SJSA1 (cell line): ENCODE measurements around the gene AP1G2. TPM values are rescaled to one million over a fixed set of nuclear protein-coding genes. Genes with fewer than 3 reads are reported as not detected.
"Not testable (repeated sequence)": the region's sequence is repeated elsewhere in the genome, so short reads cannot be mapped to it uniquely, and the experiment has no call there.

Source experiments
- DNase-seq, 2 experiments: peaks; one replicate each; pipeline ENCODE4 v3.0.0-alpha.2; 2015 to 2020; ENCODE audit warnings: low spot score in 2 of 2, low read depth in 1 of 2
- H3K27ac ChIP-seq: fragments of 250-450 bp; sonication (Bioruptor Pico); 2 replicates; pipeline ENCODE4 v1.5.1; 2020; ENCODE audit warnings: mild to moderate bottlenecking, moderate library complexity
- H3K27me3 ChIP-seq: fragments of 250-450 bp; sonication (Bioruptor Pico); replicated peaks from 2 replicates; pipeline ENCODE4 v1.5.1; 2020; ENCODE audit warnings: mild to moderate bottlenecking, moderate library complexity
- H3K36me3 ChIP-seq: fragments of 250-450 bp; sonication (Bioruptor Pico); 2 replicates; pipeline ENCODE4 v1.5.1; 2020; ENCODE audit warnings: mild to moderate bottlenecking
- H3K4me1 ChIP-seq: fragments of 250-450 bp; sonication (Bioruptor Pico); replicated peaks from 2 replicates; pipeline ENCODE4 v1.6.1; 2021; ENCODE audit warnings: mild to moderate bottlenecking
- H3K4me3 ChIP-seq: fragments of 250-450 bp; sonication (Bioruptor Pico); 2 replicates; pipeline ENCODE4 v1.5.1; 2020; ENCODE audit warnings: mild to moderate bottlenecking
- H3K9me3 ChIP-seq: fragments of 250-450 bp; sonication (Bioruptor Pico); replicated peaks from 2 replicates; pipeline ENCODE4 v1.5.1; 2020; ENCODE audit warnings: mild to moderate bottlenecking
- total RNA-seq: library from RNA; depleted of rRNA; stranded (reverse); fragments of >200 nt; shearing (Covaris generic); gene quantifications from 2 replicates; pipeline ENCODE4 v1.2.3, GENCODE V29; 2014

The AP1G2 gene
- total RNA-seq, 1 experiment from 2014 or later, result 0.74 TPM

DNA sequence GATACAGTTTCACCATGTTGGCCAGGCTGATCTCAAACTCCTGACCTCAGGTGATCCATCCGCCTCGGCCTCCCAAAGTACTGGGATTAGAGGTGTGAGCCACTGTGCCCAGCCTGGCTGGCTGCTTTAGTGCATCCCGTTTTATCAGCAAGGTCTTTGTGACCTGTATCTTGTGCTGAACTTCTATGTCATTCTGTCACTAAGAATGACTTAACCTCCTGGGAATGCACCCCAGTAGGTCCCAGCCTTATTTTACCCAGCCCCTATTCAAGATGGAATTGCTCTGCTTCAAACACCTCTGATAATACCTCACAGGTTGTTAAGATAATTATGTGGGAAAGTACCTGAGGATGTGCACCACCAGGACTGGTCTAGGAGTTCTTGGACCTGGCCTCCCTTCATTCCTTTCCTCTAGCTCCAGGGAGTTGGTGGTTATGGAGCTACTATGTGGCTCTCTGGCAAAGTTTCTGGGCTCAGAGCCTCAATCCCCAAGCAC lies 37.1 kb upstream of the AP1G2 start:
- Histone ChIP-seq H3K4me1 (peaks cover 5% of the 10 kb centered on the region; the same call in 1 of the 2 replicates), H3K9me3 (no peaks in the 10 kb centered on the region), H3K4me3 (no peak overlapping the region), H3K27me3 (no peaks in the 10 kb centered on the region), H3K27ac (no peak overlapping the region), H3K36me3 (no peaks in the 10 kb centered on the region)
- DNase-seq, result no peak

DNA sequence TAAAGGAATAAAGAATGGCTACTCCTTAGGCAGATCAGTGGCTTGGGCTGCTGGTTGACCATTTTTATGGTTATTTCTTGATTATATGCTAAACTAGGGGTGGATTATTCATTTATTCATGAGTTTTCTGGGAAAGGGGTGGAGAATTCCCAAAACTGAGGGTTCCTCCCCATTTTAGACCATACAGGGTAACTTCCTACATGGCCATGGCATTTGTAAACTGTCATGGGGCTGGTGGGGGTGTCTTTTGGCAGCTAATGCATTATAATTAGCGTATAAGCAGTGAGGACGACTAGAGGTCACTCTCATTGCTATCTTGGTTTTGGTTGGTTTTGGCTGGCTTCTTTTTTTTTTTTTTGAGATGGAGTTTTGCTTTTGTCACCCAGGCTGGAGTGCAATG lies 36.6 kb upstream of the AP1G2 start:
- Histone ChIP-seq H3K36me3 (no peaks in the 10 kb centered on the region), H3K9me3 (no peaks in the 10 kb centered on the region), H3K27me3 (no peaks in the 10 kb centered on the region), H3K4me3 (no peak overlapping the region), H3K4me1 (peaks cover 5% of the 10 kb centered on the region; the same call in 1 of the 2 replicates), H3K27ac (no peak overlapping the region)
- DNase-seq, result no peak

GRCh38 chr14:23603103-23603502 lies 35.5 kb upstream of the AP1G2 start:
- no peak for DNase-seq
- H3K36me3 ChIP-seq, result no peaks in the 10 kb centered on the region

DNA sequence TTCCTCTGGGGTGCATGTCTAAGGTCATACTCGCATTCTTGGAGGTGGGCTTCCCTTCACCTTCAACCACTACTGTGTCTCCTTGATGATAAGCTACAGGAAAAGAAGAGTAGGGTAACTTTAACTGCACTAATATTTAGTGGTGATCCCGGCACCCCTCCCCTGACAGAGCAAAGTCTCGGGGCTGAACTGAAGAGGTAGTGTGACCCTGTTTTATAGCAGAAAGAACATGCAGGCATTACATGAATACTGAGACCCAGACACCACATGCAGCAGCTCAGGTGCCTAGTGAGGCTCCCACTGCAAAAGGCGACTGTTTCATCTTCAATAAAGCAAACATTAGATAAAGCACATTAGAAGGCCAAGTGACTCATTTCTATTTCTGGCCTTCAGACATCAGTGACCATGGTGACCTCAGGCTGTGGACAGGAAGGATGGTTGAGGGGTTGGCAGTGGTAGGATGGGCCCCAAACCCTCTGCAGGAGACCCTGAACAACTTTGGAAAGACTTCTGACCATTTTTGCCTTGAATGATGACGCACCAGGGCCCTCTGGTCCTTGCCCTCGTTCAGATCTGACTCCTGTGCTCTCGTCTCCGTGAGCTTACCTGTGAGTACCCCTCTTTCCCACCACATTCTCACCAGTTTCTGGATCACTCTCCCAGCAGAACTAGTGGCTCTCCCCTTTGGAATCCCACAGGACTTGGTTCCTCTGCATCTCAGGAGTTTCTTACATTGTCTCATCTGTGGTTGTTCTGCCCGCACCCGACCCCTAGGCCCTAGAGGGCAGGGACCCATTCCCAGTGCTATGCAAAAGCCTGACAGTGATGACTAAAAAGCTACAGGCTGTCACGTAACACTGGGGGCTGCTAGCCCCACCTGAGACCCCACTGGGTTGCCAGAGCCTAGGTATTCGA lies 34.8 kb upstream of the AP1G2 start:
- Histone ChIP-seq H3K36me3 (no peaks in the 10 kb centered on the region), H3K27me3 (no peaks in the 10 kb centered on the region), H3K4me1 (peaks cover 5% of the 10 kb centered on the region; the same call in 1 of the 2 replicates), H3K9me3 (no peaks in the 10 kb centered on the region), H3K27ac (no peak overlapping the region), H3K4me3 (no peak overlapping the region)
- no peak for DNase-seq

More at GRCh38 chr14:23603103-23603502, 35.5 kb upstream of the AP1G2 start:
- Histone ChIP-seq H3K4me3 (no peak overlapping the region), H3K9me3 (no peaks in the 10 kb centered on the region), H3K4me1 (peaks cover 5% of the 10 kb centered on the region; the same call in 1 of the 2 replicates), H3K27ac (no peak overlapping the region), H3K27me3 (no peaks in the 10 kb centered on the region)

DNA sequence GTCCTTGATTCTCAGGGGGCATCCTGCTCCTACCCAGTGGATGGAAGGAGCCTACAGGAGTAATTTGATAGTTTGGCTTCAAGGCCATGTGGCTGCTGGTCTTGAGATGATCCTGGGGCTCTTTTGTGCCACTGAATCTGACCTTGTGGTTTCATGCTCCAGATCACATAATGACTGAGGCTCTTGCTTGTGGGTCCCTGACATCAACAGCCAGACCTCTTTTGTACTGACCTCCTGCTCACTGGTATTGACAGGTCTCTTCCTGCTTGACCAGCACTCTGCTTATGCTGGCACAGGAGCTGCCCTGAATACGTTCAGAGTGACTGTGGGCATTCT lies 34.2 kb upstream of the AP1G2 start:
- H3K27me3 ChIP-seq, result no peaks in the 10 kb centered on the region
- H3K9me3 ChIP-seq, result no peaks in the 10 kb centered on the region
- DNase-seq, result no peak

DNA sequence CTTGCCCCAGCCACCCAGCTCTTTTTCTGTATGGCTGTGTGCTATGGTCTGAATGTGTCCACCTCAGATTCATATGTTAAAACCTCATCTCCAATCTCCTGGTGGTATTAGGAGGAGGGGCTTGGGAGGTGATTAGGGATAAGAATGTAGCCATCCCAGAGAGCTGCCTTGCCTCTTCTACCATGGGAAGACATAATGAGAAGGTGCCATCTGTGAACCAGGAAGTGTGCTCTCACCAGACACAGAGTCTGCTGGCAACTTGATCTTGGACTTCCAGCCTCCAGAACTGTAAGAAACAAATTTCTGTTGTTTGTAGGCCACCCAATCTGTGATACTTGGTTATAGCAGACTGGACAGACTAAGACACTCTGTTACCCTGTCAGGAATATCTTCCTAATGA lies 33.8 kb upstream of the AP1G2 start:
- Histone ChIP-seq H3K36me3 (no peaks in the 10 kb centered on the region), H3K4me1 (peaks cover 5% of the 10 kb centered on the region; the same call in 1 of the 2 replicates), H3K9me3 (no peaks in the 10 kb centered on the region), H3K27ac (no peak overlapping the region), H3K4me3 (no peak overlapping the region), H3K27me3 (no peaks in the 10 kb centered on the region)
- DNase-seq, result no peak

More for the DNA sequence above, 34.2 kb upstream of the AP1G2 start:
- no peak overlapping the region for H3K4me3 ChIP-seq
- no peaks in the 10 kb centered on the region for H3K36me3 ChIP-seq
- H3K27ac ChIP-seq, result no peak overlapping the region
- peaks cover 5% of the 10 kb centered on the region; the same call in 1 of the 2 replicates for H3K4me1 ChIP-seq

GRCh38 chr14:23600806-23601205 lies 33.2 kb upstream of the AP1G2 start:
- H3K36me3 ChIP-seq, result no peaks in the 10 kb centered on the region
- no peak for DNase-seq
- peaks cover 2% of the 10 kb centered on the region; the same call in 1 of the 2 replicates for H3K4me1 ChIP-seq
- no peaks in the 10 kb centered on the region for H3K9me3 ChIP-seq
- H3K27ac ChIP-seq, result no peak overlapping the region
- no peaks in the 10 kb centered on the region for H3K27me3 ChIP-seq
- no peak overlapping the region for H3K4me3 ChIP-seq

DNA sequence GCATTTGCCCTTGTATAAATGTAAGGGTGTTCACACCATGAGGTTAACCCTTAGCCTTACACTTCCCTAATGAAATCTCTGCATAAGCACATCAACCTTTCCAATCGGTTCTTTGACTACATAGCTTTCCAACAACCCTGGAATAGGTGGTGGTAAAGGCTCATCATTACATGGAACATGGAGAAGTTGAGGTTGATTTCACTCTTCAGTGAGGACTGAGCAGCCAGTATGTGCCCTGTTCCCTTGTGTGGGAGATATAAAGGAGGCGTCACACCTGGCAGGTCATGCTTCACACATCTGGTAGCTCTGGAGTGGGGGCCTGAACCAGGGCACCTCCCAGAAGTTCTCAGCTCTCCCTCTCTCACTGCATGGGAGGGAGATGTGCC lies 32.7 kb upstream of the AP1G2 start:
- Histone ChIP-seq H3K4me3 (no peak overlapping the region), H3K27me3 (no peaks in the 10 kb centered on the region), H3K36me3 (no peaks in the 10 kb centered on the region), H3K9me3 (no peaks in the 10 kb centered on the region), H3K27ac (no peak overlapping the region), H3K4me1 (no peaks in the 10 kb centered on the region)
- DNase-seq, result no peak

GRCh38 chr14:23594191-23594590 lies 26.6 kb upstream of the AP1G2 start:
- H3K4me1 ChIP-seq, H3K36me3 ChIP-seq, H3K27ac ChIP-seq, DNase-seq, H3K4me3 ChIP-seq, H3K9me3 ChIP-seq, H3K27me3 ChIP-seq: not testable (repeated sequence)

DNA sequence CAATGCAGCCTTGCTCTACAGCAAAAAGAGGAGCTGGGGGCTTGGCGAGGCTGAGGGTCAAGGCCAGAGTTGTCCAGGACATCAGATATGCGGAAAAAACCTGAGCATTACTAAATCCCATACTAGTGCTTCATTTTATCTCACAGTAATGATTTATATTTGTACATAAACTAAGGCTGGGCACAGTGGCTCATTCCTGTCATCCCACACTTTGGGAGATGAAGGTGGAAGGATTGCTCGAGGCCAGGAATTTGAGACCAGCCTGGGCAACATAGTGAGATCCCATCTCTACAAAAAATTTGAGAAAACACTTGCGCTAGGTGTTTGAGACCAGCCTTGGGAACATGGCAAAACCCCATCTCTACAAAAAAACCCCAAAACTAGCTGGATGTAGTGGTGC lies 22.6 kb upstream of the AP1G2 start:
- Histone ChIP-seq H3K4me3 (no peak overlapping the region), H3K27me3 (no peaks in the 10 kb centered on the region; the same call in 1 of the 2 replicates), H3K27ac (no peak overlapping the region), H3K4me1 (no peaks in the 10 kb centered on the region), H3K36me3 (no peaks in the 10 kb centered on the region), H3K9me3 (no peaks in the 10 kb centered on the region)
- no peak for DNase-seq

- Histone ChIP-seq H3K9me3 (no peaks in the 10 kb centered on the region), H3K36me3 (no peaks in the 10 kb centered on the region), H3K27me3 (no peaks in the 10 kb centered on the region; the same call in 1 of the 2 replicates), H3K4me1 (no peaks in the 10 kb centered on the region), H3K4me3 (no peak overlapping the region), H3K27ac (no peak overlapping the region)
- no peak for DNase-seq
Observed at GRCh38 chr14:23589606-23590005, 22.0 kb upstream of the AP1G2 start.

DNA sequence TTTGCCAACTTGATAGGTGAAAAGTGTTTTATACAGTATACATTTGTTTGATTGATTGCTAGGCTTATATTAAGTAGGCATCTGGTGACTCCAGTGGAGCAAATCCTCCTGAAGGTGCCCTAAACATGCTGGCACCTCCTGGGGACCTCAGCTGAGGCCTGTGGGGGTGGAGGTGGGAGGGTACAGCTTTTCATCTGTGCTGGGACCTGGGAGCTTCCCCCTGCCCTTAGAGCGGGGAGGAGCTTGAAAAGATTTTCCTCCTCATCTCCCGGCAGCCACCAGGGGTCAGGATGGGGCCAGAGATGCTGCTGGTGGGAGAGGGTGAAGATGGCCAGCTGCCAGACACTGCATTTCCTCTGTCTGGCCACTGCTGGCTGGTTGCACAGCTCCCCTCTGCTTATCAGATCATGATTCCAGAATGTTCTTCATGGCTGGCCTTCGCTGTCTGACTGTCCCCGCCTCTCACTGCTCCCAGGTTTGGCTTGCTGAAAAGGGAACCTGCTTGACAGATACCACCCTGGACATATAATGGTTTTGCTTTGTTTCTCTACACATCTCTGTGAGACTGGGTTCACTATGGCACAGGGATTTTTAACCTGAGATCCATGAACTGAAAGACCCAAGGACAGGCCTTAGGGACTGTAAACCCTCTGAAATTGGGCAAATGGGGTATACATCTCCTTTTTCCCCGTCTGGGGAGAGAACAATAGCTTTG lies 21.4 kb upstream of the AP1G2 start:
- no peaks in the 10 kb centered on the region for H3K9me3 ChIP-seq
- H3K36me3 ChIP-seq, result no peaks in the 10 kb centered on the region
- peak; percentile 56 to 83 for DNase-seq
- H3K4me1 ChIP-seq, result no peaks in the 10 kb centered on the region
- no peak overlapping the region for H3K4me3 ChIP-seq
- no peaks in the 10 kb centered on the region; the same call in 1 of the 2 replicates for H3K27me3 ChIP-seq
- no peak overlapping the region for H3K27ac ChIP-seq

DNA sequence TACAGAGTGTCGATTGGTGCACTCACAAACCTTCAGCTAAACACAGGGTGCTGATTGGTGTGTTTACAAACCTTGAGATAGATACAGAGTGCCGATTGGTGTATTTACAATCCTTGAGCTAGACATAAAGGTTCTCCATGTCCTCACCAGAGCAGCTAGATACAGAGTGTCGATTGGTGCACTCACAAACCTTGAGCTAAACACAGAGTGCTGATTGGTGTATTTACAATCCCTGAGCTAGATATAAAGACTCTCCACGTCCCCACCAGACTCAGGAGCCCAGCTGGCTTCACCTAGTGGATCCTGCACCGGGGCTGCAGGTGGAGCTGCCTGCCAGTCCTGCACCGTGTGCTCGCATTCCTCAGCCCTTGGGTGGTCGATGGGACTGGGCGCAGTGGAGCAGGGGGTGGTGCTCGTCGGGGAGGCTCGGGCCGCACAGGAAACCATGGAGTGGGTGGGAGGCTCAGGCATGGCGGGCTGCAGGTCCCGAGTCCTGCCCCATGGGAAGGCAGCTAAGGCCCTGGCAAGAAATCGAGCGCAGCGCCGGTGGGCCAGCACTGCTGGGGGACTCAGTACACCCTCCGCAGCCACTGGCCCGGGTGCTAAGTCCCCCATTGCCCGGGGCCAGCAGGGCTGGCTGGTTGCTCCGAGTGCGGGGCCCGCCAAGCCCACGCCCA lies 17.1 kb upstream of the AP1G2 start:
- not testable (repeated sequence) for H3K27me3 ChIP-seq, H3K4me1 ChIP-seq, H3K4me3 ChIP-seq, H3K27ac ChIP-seq, H3K9me3 ChIP-seq, DNase-seq, H3K36me3 ChIP-seq
